Trophoblast cell (in vitro differentiated cells and primary cell): ENCODE measurements around the gene DENND1A.

Experiments
- DNase-seq, 2 donors: peaks; one replicate each; pipeline ENCODE4 v3.0.0-alpha.2; 2016
- H2AFZ ChIP-seq: 2 replicates; pipeline ENCODE4 v1.6.1; 2013; ENCODE audit warnings: low read length, moderate library complexity, mild to moderate bottlenecking; ENCODE audit not compliant: insufficient read depth, poor library complexity
- H2AK5ac ChIP-seq: 2 replicates; pipeline ENCODE4 v1.6.1; 2013; ENCODE audit warnings: mild to moderate bottlenecking, low read length
- H2BK120ac ChIP-seq: 2 replicates; pipeline ENCODE4 v1.6.1; 2013; ENCODE audit warnings: low read length, mild to moderate bottlenecking, moderate library complexity; ENCODE audit not compliant: insufficient read depth, poor library complexity
- H2BK12ac ChIP-seq: 2 replicates; pipeline ENCODE4 v1.6.1; 2013; ENCODE audit warnings: mild to moderate bottlenecking, low read length, moderate library complexity
- H2BK5ac ChIP-seq: 2 replicates; pipeline ENCODE4 v1.6.1; 2013; ENCODE audit warnings: low read length, low read depth, moderate library complexity, mild to moderate bottlenecking; ENCODE audit not compliant: poor library complexity
- H3K14ac ChIP-seq: 2 replicates; pipeline ENCODE4 v1.6.1; 2013; ENCODE audit warnings: mild to moderate bottlenecking, low read length
- H3K18ac ChIP-seq: 2 replicates; pipeline ENCODE4 v1.6.1; 2013; ENCODE audit warnings: mild to moderate bottlenecking, low read length
- H3K23ac ChIP-seq: 2 replicates; pipeline ENCODE4 v1.6.1; 2013; ENCODE audit warnings: low read length
- H3K27ac ChIP-seq: 2 replicates; pipeline ENCODE4 v1.5.1; 2013; ENCODE audit warnings: low read depth, mild to moderate bottlenecking, inconsistent platforms, low read length, moderate library complexity
- H3K27me3 ChIP-seq: 2 replicates; pipeline ENCODE4 v1.6.1; 2013; ENCODE audit warnings: inconsistent platforms, mild to moderate bottlenecking, low read length, moderate library complexity; ENCODE audit not compliant: insufficient read depth
- H3K36me3 ChIP-seq, 2 experiments: 1 replicate in 1 of 2; 2 replicates in 1 of 2; pipeline ENCODE4 v1.6.1; 2013; ENCODE audit warnings: low read length in 2 of 2, mild to moderate bottlenecking in 2 of 2, moderate library complexity in 1 of 2; ENCODE audit not compliant: insufficient read depth in 2 of 2, control insufficient read depth in 1 of 2
- H3K4ac ChIP-seq: 2 replicates; pipeline ENCODE4 v1.6.1; 2013; ENCODE audit warnings: low read depth, mild to moderate bottlenecking, low read length, moderate library complexity
- H3K4me1 ChIP-seq, 2 experiments: 1 replicate in 1 of 2; 2 replicates in 1 of 2; pipeline ENCODE4 v1.6.1; 2013; ENCODE audit warnings: low read length in 2 of 2, mild to moderate bottlenecking in 2 of 2, moderate library complexity in 1 of 2; ENCODE audit not compliant: insufficient read depth in 2 of 2, control insufficient read depth in 1 of 2
- H3K4me2 ChIP-seq: 2 replicates; pipeline ENCODE4 v1.6.1; 2013; ENCODE audit warnings: inconsistent platforms, mild to moderate bottlenecking, low read length, moderate library complexity
- H3K4me3 ChIP-seq: 2 replicates; pipeline ENCODE4 v1.5.1; 2013; ENCODE audit warnings: mild to moderate bottlenecking, low read depth, low read length, inconsistent platforms
- H3K79me1 ChIP-seq: one replicate; pipeline ENCODE4 v1.6.1; 2013; ENCODE audit warnings: low read length
- H3K79me2 ChIP-seq: 2 replicates; pipeline ENCODE4 v1.6.1; 2013; ENCODE audit warnings: low read length, mild to moderate bottlenecking; ENCODE audit not compliant: control insufficient read depth, insufficient read depth, poor library complexity
- H3K9ac ChIP-seq: 2 replicates; pipeline ENCODE4 v1.6.1; 2013; ENCODE audit warnings: mild to moderate bottlenecking, low read length
- H3K9me3 ChIP-seq: 2 replicates; pipeline ENCODE4 v1.6.1; 2013; ENCODE audit warnings: low read depth, mild to moderate bottlenecking, control low read depth, inconsistent platforms, low read length; ENCODE audit not compliant: insufficient read depth
- H4K12ac ChIP-seq: 2 replicates; pipeline ENCODE4 v1.6.1; 2013; ENCODE audit warnings: low read depth, mild to moderate bottlenecking, low read length, moderate library complexity
- H4K8ac ChIP-seq: 2 replicates; pipeline ENCODE4 v1.6.1; 2013; ENCODE audit warnings: low read depth, mild to moderate bottlenecking, low read length, moderate library complexity
- H4K91ac ChIP-seq: one replicate; pipeline ENCODE4 v1.6.1; 2013; ENCODE audit warnings: low read depth, mild to moderate bottlenecking, low read length, moderate library complexity
- WGBS: extraction: QIAGEN DNeasy Blood & Tissue Kit; methylation state at CpG from one replicate; pipeline ENCODE4 v1.1.7; 2013; ENCODE audit warnings: missing lambda C conversion rate; ENCODE audit not compliant: insufficient read length, insufficient coverage; ENCODE audit errors: extremely low coverage; 5-methylcytosine and 5-hydroxymethylcytosine counted together

Gene DENND1A

GRCh38 chr9:123927625-123928532 lies 2.0 kb downstream of the DENND1A start:
- H3K14ac ChIP-seq, result no peak overlapping the region
- peaks cover 2 to 22% of the 10 kb centered on the region in 2 experiments for H3K4me1 ChIP-seq
- no peak overlapping the region for H3K4me3 ChIP-seq
- no peak overlapping the region for H4K12ac ChIP-seq
- H2AFZ ChIP-seq, result no peak overlapping the region
- H3K4ac ChIP-seq, result no peak overlapping the region
- peaks cover 7% of the 10 kb centered on the region for H3K79me2 ChIP-seq
- H3K4me2 ChIP-seq, result no peak overlapping the region
- H3K27ac ChIP-seq, result peak overlapping the region; percentile 35
- no peaks in the 10 kb centered on the region for H3K9me3 ChIP-seq
- DNase-seq, result peak; percentile 60 to 84
- no peak overlapping the region for H2BK120ac ChIP-seq
- H3K36me3 ChIP-seq, result no peaks in the 10 kb centered on the region
- H3K18ac ChIP-seq, result no peak overlapping the region
- peaks cover 11% of the 10 kb centered on the region for H3K79me1 ChIP-seq
- 100% methylated on average over 1 of the region's 5 CpGs for WGBS
- no peak overlapping the region for H4K8ac ChIP-seq
- no peak overlapping the region for H4K91ac ChIP-seq
- H3K27me3 ChIP-seq, result no peaks in the 10 kb centered on the region
- H2BK12ac ChIP-seq, result no peak overlapping the region
- H3K23ac ChIP-seq, result no peak overlapping the region
- H2AK5ac ChIP-seq, result no peak overlapping the region
- H3K9ac ChIP-seq, result no peak overlapping the region
- no peak overlapping the region for H2BK5ac ChIP-seq

DNA sequence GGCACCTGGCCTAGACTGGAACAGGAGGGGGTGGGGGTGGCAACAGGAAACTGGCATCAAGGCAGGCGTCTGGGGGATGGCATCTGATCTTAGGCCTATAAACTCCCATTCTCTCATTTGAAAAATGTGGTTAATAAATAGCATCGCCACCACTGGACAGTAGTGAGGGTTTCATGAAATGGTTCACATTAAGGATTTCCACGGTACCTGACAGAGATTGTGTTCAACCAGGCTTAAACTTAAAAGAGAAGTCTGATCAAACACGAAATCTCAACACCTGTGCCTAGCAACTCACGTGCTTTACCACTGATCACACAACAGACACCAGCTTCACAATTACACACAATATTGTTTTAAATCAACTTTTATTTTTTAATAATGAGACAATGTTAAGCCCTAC lies 3.0 kb downstream of the DENND1A start:
- no peak for DNase-seq
- no peak overlapping the region for H3K4ac ChIP-seq
- H3K18ac ChIP-seq, result no peak overlapping the region
- no peak overlapping the region for H2BK12ac ChIP-seq
- H3K27ac ChIP-seq, result no peak overlapping the region
- no peak overlapping the region for H3K4me2 ChIP-seq
- no peak overlapping the region for H3K4me3 ChIP-seq
- no CpG with 5 or more reads among the region's 5 CpGs for WGBS
- no peak overlapping the region for H2AK5ac ChIP-seq
- no peak overlapping the region for H4K91ac ChIP-seq
- no peak overlapping the region for H4K12ac ChIP-seq
- no peak overlapping the region for H2BK5ac ChIP-seq
- peaks cover 7% of the 10 kb centered on the region for H3K79me2 ChIP-seq
- peaks cover 2 to 22% of the 10 kb centered on the region in 2 experiments for H3K4me1 ChIP-seq
- H3K14ac ChIP-seq, result no peak overlapping the region
- H3K79me1 ChIP-seq, result peaks cover 11% of the 10 kb centered on the region
- no peak overlapping the region for H2BK120ac ChIP-seq
- no peak overlapping the region for H4K8ac ChIP-seq
- H3K36me3 ChIP-seq, result no peaks in the 10 kb centered on the region
- no peaks in the 10 kb centered on the region for H3K27me3 ChIP-seq
- H3K9me3 ChIP-seq, result no peaks in the 10 kb centered on the region
- H3K23ac ChIP-seq, result no peak overlapping the region
- H2AFZ ChIP-seq, result no peak overlapping the region
- no peak overlapping the region for H3K9ac ChIP-seq

DNA sequence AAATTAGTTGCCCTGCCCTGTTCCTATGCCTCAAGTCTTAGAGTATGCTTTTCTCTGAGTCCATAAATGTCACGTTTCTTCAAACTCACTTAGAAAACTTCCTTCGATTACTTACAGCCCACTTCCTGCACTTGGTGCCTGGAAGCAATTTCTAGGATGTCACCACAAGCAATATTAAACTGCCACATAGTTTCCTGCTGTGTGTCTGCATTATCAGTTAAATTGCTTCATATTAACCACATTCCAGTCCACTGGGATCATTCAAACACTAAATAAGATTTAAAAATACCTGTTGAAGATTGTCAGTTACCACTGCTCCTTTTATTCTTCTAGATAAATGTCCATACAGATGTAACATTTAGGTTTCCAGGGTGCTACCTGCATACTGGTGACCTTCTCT lies 4.1 kb downstream of the DENND1A start:
- H3K18ac ChIP-seq, result no peak overlapping the region
- peaks cover 11% of the 10 kb centered on the region for H3K79me1 ChIP-seq
- no peaks in the 10 kb centered on the region for H3K27me3 ChIP-seq
- H3K23ac ChIP-seq, result no peak overlapping the region
- H3K36me3 ChIP-seq, result no peaks in the 10 kb centered on the region
- DNase-seq, result peak; percentile 29 to 79
- no peak overlapping the region for H2BK5ac ChIP-seq
- no peak overlapping the region for H3K27ac ChIP-seq
- H3K4me1 ChIP-seq, result peaks cover 2 to 22% of the 10 kb centered on the region in 2 experiments
- no peak overlapping the region for H2AFZ ChIP-seq
- H3K9me3 ChIP-seq, result no peaks in the 10 kb centered on the region
- H2BK120ac ChIP-seq, result no peak overlapping the region
- no peak overlapping the region for H3K4me3 ChIP-seq
- peaks cover 7% of the 10 kb centered on the region for H3K79me2 ChIP-seq
- H4K8ac ChIP-seq, result no peak overlapping the region
- H3K14ac ChIP-seq, result no peak overlapping the region
- H2BK12ac ChIP-seq, result no peak overlapping the region
- no peak overlapping the region for H3K4ac ChIP-seq
- H3K9ac ChIP-seq, result no peak overlapping the region
- WGBS, result no CpG with 5 or more reads among the region's 2 CpGs
- H3K4me2 ChIP-seq, result no peak overlapping the region
- no peak overlapping the region for H2AK5ac ChIP-seq
- H4K12ac ChIP-seq, result no peak overlapping the region
- no peak overlapping the region for H4K91ac ChIP-seq

- Histone ChIP-seq H2BK12ac (no peak overlapping the region), H4K91ac (no peak overlapping the region), H3K79me1 (peaks cover 7% of the 10 kb centered on the region), H4K12ac (no peak overlapping the region), H3K4me1 (peaks cover 2 to 18% of the 10 kb centered on the region in 2 experiments), H3K9ac (no peak overlapping the region), H2AFZ (no peak overlapping the region), H2BK5ac (no peak overlapping the region), H3K79me2 (peaks cover 7% of the 10 kb centered on the region), H3K9me3 (no peaks in the 10 kb centered on the region), H3K27ac (no peak overlapping the region), H3K4ac (no peak overlapping the region), H2BK120ac (no peak overlapping the region), H3K36me3 (no peaks in the 10 kb centered on the region), H3K14ac (no peak overlapping the region), H3K4me3 (no peak overlapping the region), H3K4me2 (no peak overlapping the region), H3K27me3 (no peaks in the 10 kb centered on the region), H3K18ac (no peak overlapping the region), H2AK5ac (no peak overlapping the region), H3K23ac (no peak overlapping the region), H4K8ac (no peak overlapping the region)
- WGBS, result no CpG with 5 or more reads among the region's 3 CpGs
- no peak for DNase-seq
Observed at GRCh38 chr9:123925161-123925560, 4.8 kb downstream of the DENND1A start.
